Ascending aorta (tissue), 2 donors: ENCODE data around the gene HIPK2. TPM values are rescaled to one million over a fixed set of nuclear protein-coding genes. Genes with fewer than 3 reads are reported as not detected.

Experiments
- DNase-seq, 2 donors: peaks; one replicate each; pipeline ENCODE4 v3.0.0-alpha.2; 2019; ENCODE audit warnings: low spot score in 2 of 2
- H3K27ac ChIP-seq, 2 donors: fragments of 200-600 bp; sonication (generic); one replicate each; pipeline ENCODE4 v1.5.1; 2016 to 2017; ENCODE audit warnings: mild to moderate bottlenecking in 1 of 2
- H3K27me3 ChIP-seq: fragments of 200-600 bp; sonication (generic); one replicate; pipeline ENCODE4 v1.5.1; 2017
- H3K36me3 ChIP-seq, 2 donors: fragments of 200-600 bp; sonication (generic); one replicate each; pipeline ENCODE4 v1.5.1; 2016
- H3K4me1 ChIP-seq, 2 donors: fragments of 200-600 bp; sonication (generic); one replicate each; pipeline ENCODE4 v1.5.1; 2016 to 2017; ENCODE audit warnings: mild to moderate bottlenecking in 1 of 2
- H3K4me3 ChIP-seq, 2 donors: fragments of 200-600 bp; sonication (generic); one replicate each; pipeline ENCODE4 v1.5.1; 2016 to 2017; ENCODE audit warnings: mild to moderate bottlenecking in 1 of 2
- H3K9me3 ChIP-seq, 2 donors: fragments of 200-600 bp; sonication (generic); one replicate each; pipeline ENCODE4 v1.5.1; 2016
- intact Hi-C: fragments of 100-400 bp; cut with DNase I; formaldehyde crosslinking; loops from one replicate; pipeline ENCODE4 v1.15.1; 2023
- total RNA-seq: library from RNA; depleted of rRNA; stranded (reverse); fragments of >200 nt; gene quantifications from one replicate; pipeline ENCODE4 v1.1.0, GENCODE V29; 2016
- TF ChIP-seq, protein P1 (sequence below), 3 experiments: fragments of 200-600 bp in 2 of 3; fragments of 450-650 bp in 1 of 3; sonication (generic) in 2 of 3; IDR thresholded peaks; one replicate each; pipeline ENCODE4 v1.5.1; 2016 to 2019; ENCODE audit warnings: antibody characterized with exemption in 3 of 3, mild to moderate bottlenecking in 1 of 3, moderate library complexity in 1 of 3

HIPK2 gene
- total RNA-seq, 1 donor from 2014 or later, result 53.9 TPM

DNA sequence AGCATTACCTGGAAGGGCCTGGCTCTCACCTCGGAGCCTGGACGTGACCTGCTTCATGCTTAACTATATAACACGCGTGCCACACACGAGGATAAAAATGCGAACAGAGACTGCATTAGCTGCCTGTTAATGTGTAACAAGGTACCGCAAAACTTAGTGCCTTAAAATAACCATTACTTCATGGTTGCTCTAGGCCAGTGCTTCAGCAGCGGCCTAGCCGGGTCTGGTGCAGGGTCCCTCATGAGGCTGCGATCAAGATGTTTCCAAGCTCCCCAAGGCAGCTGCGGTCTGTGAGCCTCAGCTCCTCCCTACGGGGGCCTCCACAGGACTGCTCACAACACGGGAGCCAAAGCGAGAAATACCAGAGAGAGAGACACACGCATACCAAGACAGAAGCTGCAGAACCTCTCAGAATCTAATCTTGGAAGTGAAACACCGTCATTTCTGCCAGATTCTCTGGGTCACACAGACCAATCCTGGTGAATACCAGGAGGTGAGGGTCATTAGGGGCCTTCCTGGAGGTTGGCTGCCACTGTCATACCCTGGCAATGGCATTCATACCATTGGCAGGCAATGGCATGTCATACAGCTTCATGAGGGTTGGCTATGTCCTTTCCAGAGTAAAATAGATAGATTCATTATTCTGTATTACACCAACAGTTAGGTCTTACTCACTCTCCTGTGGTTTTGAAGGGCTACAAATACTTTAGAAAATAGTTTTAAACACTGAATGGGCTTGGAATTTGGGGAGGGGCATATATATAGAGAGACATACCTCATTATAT, 94.5 kb downstream of the HIPK2 start:
- TF ChIP-seq, protein P1, sequence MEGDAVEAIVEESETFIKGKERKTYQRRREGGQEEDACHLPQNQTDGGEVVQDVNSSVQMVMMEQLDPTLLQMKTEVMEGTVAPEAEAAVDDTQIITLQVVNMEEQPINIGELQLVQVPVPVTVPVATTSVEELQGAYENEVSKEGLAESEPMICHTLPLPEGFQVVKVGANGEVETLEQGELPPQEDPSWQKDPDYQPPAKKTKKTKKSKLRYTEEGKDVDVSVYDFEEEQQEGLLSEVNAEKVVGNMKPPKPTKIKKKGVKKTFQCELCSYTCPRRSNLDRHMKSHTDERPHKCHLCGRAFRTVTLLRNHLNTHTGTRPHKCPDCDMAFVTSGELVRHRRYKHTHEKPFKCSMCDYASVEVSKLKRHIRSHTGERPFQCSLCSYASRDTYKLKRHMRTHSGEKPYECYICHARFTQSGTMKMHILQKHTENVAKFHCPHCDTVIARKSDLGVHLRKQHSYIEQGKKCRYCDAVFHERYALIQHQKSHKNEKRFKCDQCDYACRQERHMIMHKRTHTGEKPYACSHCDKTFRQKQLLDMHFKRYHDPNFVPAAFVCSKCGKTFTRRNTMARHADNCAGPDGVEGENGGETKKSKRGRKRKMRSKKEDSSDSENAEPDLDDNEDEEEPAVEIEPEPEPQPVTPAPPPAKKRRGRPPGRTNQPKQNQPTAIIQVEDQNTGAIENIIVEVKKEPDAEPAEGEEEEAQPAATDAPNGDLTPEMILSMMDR (IDR thresholded peaks at IDR 0.05), result no peak
- H3K36me3 ChIP-seq, result peaks cover 0 to 7% of the 10 kb centered on the region in 2 donors
- intact Hi-C loops, result no loop called here
- H3K4me1 ChIP-seq, result peaks cover 11 to 47% of the 10 kb centered on the region in 2 donors
- no peak overlapping the region for H3K4me3 ChIP-seq
- no peak for DNase-seq
- no peaks in the 10 kb centered on the region for H3K27me3 ChIP-seq
- peaks cover 0 to 10% of the 10 kb centered on the region in 2 donors for H3K9me3 ChIP-seq
- H3K27ac ChIP-seq, result peak overlapping the region; percentile 86 to 93

DNA sequence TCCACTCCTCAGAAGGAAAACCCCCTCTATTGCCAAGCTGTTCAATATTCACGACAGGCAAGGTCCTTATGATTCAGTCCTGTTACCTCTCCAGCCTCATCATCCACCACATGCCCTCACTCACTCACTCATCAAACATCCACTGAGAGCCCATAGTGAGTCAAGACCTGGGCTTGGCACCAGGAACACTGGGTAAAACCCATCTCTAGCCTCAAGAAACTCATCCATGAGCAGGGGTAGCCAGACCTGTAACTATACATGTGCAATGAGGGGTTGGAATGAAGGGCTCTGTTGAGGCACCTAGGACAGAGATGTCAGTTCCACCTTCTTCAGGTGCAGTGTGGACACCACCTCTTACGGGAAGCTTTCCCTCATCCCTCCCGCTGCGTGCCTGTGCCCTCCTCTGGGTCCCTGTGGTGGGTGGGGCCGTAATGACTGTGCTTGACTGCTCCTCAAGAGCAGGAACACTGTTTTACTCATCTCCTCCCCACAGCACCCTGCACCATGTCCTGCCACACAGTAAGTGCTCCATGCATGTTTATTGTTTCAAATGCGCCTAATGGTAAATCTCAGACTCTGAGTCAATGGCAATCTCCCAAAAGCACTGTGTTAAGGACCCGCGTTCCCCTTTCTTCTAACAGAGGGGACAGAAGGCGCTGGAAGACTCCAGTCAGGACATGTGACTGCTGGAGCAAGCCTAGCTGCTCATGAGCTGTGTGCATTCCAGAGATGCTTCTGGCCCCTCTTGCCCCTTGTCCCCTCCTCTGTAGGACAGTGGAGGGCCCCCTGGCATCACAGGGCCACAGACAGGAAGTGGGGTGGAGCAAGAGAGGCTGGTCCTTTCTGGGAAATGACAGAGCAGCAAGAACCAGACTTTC, 95.4 kb downstream of the HIPK2 start:
- Histone ChIP-seq H3K4me3 (no peak overlapping the region), H3K4me1 (peaks cover 11 to 47% of the 10 kb centered on the region in 2 donors), H3K36me3 (peaks cover 0 to 7% of the 10 kb centered on the region in 2 donors), H3K27me3 (no peaks in the 10 kb centered on the region), H3K27ac (peak overlapping the region; percentile 86 to 93), H3K9me3 (peaks cover 0 to 10% of the 10 kb centered on the region in 2 donors)
- TF ChIP-seq, protein P1 (IDR thresholded peaks at IDR 0.05), result no peak
- DNase-seq, result no peak
- intact Hi-C loops, result no loop called here

DNA sequence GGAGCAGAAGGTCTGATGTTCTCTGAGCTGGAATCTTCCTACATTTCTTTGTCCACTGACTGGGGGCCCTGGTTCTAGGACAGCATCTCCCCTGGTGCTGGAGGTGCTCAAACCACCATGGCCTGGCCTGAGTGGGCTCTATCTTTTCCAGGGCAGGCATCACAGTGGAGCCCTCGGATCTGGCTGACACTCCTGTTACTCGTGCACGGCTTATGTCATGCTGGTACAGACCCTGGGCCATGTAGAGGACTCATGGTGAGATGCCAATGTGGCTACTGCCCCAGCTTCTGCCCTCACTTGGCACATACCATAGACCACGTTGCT, 96.0 kb downstream of the HIPK2 start:
- H3K36me3 ChIP-seq, result peaks cover 0 to 7% of the 10 kb centered on the region in 2 donors
- TF ChIP-seq, protein P1 (IDR thresholded peaks at IDR 0.05), result no peak
- peaks cover 0 to 10% of the 10 kb centered on the region in 2 donors for H3K9me3 ChIP-seq
- H3K4me1 ChIP-seq, result peaks cover 11 to 47% of the 10 kb centered on the region in 2 donors
- intact Hi-C loops, result loop anchor here (2.0 kb wide), 1 partner anchor 51 kb away; no protein-coding TSS in a partner anchor
- DNase-seq, result no peak
- peak overlapping the region; percentile 86 to 93 for H3K27ac ChIP-seq
- H3K4me3 ChIP-seq, result no peak overlapping the region
- H3K27me3 ChIP-seq, result no peaks in the 10 kb centered on the region

DNA sequence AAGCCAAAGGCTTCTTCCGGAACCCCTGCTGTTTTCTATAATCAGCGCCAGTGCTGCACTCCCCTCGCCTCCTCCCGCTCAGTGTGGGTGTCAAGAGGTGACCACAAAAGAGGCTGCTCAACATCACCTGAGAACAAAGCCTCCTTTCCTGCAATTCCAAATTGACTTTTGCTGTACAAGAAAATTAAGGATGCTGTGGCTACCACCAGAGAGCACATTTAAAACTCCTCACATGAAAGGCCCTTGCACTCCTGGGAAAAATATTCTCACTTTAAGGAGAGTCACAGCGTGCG, 96.4 kb downstream of the HIPK2 start:
- H3K27me3 ChIP-seq, result no peaks in the 10 kb centered on the region
- TF ChIP-seq, protein P1 (IDR thresholded peaks at IDR 0.05), result no peak
- H3K4me1 ChIP-seq, result peaks cover 11 to 47% of the 10 kb centered on the region in 2 donors
- peaks cover 0 to 10% of the 10 kb centered on the region in 2 donors for H3K9me3 ChIP-seq
- peaks cover 0 to 7% of the 10 kb centered on the region in 2 donors for H3K36me3 ChIP-seq
- H3K4me3 ChIP-seq, result no peak overlapping the region
- intact Hi-C loops, result loop anchor here (2.0 kb wide), 1 partner anchor 51 kb away; no protein-coding TSS in a partner anchor
- peak overlapping the region; percentile 86 to 93 for H3K27ac ChIP-seq
- no peak for DNase-seq

DNA sequence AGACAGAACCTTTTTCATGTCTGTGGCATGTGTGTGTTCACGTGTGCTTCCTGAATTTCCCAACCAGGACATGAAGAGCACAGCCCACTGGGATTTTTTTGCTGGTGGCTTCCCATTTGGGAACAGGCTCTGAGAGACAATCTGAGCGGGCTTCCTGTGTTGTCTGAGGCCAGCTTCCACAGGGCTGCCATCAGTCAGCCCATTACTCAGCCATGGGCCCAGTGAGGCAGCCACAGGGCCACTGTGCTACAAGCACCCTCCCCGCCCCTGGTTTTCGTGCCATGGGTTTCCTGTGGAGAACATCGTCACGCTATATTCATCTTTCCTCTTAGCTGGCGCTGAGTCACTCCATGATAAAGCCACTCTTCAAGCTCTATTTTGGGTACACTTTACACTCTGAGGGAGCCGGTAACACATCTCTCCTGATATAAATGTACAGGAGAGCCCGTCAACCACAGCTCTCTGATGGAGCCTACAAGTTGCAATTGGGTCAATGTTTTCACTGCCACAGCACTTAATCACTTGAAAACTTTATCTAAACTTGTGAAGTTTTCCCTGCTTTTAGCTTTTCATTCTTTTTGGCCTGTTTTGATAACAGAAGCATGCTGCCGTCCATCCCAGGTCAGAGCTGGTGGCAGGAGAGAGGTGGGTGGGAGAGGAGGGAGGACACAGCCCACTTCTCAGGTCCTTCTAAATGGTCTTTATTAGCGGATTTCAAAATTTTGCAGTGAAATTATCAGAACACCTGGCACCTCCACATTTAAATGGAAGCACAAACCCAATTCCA, 96.9 kb downstream of the HIPK2 start:
- Histone ChIP-seq H3K4me1 (peaks cover 11 to 47% of the 10 kb centered on the region in 2 donors), H3K4me3 (no peak overlapping the region), H3K9me3 (peaks cover 0 to 8% of the 10 kb centered on the region in 2 donors), H3K27ac (peak overlapping the region; percentile 86 to 93), H3K27me3 (no peaks in the 10 kb centered on the region), H3K36me3 (peaks cover 0 to 1% of the 10 kb centered on the region in 2 donors)
- DNase-seq, result peak; percentile 87 to 94
- intact Hi-C loops, result loop anchor here (1.0 to 2.0 kb wide), 2 partner anchors 52 to 95 kb away; no protein-coding TSS in a partner anchor
- TF ChIP-seq, protein P1 (IDR thresholded peaks at IDR 0.05), result no peak
